ENCODE measurements around the gene U2AF2.

U2AF2 gene

DNA sequence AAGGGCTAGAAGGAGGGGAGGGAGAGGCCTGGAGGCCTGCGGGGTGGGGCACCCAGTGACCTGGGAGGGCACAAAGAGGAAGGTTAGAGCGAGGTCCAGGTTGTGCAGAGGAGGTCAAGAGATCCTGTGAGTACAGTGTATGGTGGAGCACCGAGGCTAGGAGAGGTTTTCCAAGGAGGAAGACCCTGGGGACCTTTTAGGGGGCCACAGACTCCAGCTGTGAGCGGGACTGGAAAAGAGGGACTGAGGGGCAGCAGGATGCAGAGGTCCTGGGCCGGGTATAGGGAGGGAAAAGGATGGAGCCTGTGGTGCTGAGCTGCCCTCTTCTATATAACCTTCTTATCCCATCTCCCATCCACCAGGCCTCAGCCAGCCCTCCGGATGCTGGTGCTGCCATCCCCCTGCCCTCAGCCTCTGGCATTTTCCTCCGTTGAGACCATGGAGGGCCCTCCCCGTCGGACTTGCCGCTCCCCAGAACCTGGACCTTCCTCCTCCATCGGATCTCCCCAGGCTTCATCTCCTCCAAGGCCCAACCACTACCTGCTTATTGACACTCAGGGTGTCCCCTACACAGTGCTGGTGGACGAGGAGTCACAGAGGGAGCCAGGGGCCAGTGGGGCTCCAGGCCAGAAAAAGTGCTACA, 10.5 kb upstream of the U2AF2 start:
- DNase-seq: no peak

DNA sequence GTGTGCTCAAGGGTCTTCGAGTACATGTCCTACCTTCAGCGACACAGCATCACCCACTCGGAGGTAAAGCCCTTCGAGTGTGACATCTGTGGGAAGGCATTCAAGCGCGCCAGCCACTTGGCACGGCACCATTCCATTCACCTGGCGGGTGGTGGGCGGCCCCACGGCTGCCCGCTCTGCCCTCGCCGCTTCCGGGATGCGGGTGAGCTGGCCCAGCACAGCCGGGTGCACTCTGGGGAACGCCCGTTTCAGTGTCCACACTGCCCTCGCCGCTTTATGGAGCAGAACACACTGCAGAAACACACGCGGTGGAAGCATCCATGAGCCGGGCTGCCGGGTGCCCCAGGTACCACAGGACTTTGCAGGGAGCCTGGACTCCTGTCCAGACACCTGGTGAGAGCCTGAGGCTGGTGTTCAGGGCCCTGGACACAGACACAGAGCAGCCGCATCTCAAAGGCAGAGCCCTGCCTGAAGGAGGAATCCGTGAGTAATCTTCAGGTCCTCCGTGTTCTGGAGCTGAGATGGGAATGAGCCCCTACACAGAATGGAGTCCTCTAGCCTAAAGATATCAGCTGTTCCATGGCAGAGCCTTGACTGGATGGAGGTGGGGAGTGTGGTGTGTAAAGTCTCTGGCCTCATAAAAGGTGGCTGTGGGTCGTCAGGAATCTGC, 9.9 kb upstream of the U2AF2 start:
- no peak for DNase-seq

DNA sequence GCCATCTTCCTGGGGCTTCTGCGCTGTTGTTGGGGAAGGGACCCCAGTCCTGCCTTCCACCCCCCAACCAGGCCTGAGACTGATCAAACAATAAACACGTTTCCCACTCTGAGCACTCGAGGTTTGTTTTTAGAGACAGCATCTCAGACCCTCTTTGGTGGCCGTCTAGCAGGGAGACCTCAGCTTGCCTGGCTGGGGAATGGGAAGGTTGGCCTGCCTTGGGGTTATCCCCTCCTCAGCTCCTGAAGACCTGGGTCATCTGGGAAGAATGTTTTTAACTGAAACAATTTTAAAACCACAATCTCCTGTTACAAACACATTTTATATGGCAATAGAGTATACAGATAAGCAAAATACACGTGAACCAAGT, 9.3 kb upstream of the U2AF2 start:
- DNase-seq: no peak

DNA sequence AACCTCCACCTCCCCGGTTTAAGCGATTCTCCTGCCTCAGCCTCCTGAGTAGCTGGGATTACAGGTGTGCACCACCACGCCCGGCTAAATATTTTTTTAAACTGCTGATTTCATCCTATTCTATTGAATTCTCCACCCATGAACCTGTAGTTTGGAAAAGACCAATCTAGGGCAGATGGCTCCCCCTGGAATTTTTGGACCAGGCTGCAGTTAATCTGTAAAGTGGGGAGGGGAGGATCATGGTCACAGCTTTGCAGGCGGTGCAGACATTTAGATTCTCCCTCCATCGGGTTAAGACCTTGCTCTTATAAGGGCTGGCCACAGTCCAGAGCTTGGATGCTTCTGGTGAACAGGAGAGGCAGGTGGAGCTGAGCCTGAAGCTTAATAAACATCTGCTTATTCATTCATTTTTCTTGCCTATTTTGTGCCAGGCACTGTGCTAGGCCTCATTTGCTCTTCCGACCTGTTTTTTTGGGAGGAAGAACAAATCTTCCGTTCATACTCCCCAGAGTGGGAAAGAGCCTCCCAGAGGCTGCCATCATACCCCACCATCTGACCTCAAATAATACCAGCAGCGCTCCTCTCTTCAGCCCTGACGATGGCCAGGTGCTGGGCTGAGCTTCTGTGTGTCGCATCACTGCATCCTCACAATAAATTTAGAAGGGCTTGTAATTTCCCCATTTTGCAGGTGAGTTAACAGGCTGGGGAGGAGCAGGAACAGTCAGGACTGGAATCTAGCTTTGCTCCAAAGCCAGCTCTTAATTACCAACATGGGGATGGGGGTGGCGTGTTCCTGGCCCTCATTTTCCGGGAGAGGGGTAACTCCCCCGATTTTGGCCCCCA, 7.7 kb upstream of the U2AF2 start:
- DNase-seq: no peak

DNA sequence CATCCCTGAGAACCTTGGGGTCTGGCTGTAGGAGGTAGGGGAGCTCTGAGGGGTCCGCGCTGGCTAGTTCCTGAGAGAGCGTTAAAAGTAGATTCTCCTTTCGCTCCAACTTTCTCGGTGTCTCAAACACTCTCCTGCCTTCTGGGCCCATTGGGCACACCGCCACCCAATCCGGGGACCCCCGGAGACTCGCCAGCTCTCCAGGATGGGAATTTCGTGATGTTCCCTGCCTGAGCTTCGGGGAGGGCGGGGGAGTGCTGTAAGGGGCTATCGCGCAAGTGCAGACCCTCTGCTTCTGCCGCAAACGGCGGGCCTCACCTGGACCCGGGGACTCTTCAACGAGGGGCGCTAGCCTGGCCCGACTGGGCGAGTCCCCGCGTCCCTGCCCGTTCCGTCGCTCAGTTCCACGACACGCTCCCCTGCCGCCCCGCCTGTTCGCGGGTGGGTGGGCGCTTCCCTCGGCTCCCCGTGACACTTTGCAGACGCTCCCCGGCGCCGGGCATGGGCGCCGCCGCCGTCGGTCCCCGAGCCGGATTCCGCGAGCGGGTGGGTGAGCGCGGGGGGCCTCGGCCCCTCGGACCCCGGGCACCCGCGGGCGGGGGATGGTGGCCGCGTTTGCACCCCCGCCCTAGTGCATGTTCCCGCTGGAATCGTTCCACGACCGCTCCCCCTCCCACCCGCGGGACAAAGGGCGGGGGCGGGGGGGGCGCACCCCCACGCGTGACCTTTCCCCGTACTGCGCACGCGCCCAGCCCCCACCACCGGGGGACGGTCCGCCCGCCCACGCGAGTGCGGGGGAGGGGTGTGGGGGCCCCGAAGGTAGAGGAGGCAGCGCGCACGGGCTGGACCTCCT, 6.9 kb upstream of the U2AF2 start, which contains the start of gene CCDC106:
TSS of gene CCDC106 (plus strand) at position 481 of the 853 bp plus-strand sequence. CDS start 835 bp downstream, outside the sequence.
- peak; percentile 21 for DNase-seq

DNA sequence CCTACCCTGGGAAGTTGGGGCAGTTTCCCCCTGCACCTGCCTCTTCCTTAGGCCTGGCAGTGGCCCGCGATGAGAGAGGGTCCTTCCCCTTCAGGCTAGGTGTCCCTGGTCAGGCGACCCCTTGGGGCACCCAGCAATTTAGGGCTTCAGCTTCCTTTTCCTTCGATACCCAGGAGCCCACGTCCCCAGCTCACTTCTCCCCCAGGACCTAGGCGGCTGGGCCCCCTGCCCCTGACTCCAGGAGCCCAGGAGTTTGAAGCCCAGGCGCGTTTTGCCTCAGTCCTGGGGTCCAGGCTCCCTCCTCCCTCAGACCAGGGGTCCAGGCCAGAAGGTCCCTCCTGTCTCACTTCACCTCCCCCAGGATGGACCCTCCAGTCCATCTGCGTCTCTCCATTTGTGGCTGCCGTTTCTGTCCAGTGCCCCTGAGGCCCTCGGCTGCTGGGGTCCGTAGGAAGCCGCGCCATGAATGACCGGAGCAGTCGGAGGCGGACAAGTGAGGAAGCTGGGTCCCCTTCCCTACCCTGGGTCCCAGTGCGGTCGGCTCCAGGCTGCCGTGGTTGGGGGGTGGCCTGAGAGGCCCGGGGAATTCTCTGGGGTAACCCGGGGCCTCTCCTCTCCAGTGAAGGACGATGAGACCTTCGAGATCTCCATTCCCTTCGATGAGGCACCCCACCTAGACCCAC, 6.1 kb upstream of the U2AF2 start:
- DNase-seq: no peak

DNA sequence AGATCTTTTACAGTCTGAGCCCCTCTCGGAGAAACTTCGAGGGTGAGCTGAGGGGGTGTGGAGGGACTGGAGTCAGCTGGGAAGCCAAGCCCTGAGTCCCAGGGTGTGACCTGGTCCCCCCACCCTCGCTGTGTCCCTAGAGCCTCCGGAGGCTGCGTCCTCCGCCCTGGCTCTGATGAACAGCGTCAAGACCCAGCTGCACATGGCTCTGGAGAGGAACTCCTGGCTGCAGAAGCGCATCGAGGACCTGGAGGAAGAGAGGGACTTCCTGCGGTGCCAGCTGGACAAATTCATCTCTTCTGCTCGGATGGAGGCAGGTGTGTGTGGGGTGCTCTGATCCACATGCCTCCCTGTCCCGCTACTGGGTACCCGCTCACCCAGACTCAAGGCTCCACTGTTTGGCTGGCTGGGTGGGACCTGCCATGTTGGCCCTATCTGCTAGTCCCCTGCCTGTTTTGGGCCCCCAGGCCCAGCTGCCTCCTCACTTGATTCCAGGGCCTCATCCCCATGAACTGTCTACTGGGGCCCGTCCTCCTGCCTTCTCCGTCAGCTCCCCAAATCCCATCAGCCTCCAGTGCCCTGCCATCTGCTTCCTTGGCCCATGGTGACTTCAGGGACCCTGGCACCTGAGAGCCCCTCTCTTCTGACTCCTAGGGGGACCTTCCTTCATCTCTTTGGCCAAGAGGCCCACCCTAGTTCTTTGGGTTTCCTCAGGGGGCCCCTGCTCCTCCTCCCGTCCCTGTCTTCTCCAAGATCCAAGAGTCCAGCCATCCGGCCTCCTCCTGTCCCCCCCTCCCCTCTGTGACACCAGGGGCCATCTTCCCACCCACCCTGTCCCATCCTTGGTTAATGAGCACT, 5.3 kb upstream of the U2AF2 start:
- DNase-seq: no peak

DNA sequence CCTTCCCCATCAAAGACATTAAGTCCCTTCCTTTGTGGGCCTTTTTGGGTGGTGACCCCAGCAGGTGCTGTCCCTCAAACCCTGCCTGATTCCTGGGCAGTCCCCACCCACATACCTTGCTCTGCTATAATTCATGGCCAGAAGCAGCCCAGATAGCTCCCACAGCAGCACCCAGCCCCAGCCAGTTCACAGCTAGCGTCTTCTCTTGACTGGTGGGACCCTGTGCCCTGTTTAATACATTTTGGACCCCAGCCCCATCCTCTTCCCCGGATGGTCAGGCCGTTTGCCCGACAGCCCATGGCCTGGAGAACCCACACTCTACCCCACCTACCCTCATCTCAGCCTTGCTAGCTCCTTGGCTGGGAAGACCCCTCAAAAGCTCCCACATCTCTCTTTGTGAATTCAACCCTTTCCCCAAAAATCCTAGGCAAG, 4.7 kb upstream of the U2AF2 start:
- DNase-seq: no peak

DNA sequence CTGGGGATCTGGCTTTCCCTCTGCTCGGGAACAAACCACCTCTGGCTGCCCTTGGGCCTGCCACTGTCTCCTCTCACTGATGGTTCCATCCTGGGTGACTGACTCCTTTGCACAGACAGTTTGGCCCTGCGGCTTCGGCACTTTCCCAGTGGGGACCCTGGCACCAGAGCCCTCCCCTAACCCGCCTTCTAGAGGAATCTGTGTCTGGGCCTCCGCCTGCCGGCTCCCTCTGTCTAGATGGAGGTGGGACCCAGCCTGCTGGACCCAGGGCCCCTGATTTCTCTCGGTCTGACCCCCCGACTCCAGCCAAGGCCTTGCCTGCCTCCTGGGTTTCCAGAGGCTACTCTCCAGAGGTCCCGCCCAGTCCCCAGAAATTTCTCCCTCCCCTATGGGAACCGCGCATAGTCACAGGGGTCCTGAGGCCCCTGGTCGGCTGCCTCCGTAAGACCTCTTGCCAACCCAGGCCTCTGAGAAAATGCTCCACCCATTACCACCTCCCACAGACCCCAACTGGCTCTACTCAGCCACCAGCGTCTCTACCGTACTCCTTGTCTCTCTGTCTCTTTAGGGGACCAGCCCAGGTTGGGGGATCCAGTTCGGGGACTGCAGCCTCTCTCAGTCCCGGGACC, 4.1 kb upstream of the U2AF2 start:
- DNase-seq: no peak

DNA sequence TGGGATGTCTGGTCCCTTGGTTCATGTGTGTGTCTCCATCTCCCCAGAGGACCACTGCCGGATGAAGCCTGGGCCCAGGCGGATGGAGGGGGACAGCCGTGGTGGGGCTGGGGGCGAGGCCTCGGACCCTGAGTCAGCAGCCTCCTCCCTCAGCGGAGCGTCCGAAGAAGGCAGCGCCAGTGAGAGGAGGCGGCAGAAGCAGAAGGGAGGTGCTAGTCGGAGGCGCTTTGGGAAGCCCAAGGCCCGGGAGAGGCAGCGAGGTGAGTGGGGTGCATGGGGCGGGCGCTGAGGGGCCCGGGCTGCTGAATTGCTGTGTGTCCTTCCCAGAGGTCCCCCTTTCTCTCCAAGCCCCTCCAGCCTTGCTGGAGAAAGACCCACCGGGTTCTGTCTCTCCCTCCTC, 3.6 kb upstream of the U2AF2 start:
- DNase-seq: no peak

DNA sequence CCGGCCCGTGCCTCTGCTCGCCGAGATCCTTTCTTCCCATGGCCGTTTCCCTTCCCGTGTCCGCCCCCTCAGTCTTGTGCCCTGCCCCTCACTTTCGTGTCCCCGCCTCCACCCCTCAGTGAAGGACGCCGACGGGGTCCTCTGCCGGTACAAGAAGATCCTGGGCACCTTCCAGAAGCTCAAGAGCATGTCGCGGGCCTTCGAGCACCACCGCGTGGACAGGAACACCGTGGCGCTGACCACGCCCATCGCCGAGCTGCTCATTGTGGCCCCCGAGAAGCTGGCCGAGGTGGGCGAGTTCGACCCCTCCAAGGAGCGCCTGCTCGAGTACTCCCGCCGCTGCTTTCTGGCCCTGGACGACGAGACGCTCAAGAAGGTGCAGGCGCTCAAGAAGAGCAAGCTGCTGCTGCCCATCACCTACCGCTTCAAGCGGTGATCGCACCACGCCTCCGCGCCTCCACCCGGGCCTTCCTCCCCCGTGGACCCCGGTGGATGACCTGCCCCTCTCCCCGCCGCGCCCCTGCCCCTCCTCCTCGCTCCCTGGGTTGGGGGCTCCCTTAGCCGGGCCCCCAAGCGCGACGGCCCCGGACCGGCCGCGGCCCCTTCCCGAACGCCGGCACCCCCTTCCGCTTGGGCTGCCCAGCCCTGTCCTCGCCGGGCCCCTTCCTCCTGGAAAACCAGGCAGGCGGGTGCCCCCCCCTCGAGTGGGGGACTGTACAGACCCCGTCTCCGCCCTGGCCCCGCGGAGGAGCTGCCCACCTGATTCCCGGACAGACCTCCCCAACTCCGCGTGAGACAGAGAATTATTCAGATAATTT, 2.3 kb upstream of the U2AF2 start:
- DNase-seq: no peak

DNA sequence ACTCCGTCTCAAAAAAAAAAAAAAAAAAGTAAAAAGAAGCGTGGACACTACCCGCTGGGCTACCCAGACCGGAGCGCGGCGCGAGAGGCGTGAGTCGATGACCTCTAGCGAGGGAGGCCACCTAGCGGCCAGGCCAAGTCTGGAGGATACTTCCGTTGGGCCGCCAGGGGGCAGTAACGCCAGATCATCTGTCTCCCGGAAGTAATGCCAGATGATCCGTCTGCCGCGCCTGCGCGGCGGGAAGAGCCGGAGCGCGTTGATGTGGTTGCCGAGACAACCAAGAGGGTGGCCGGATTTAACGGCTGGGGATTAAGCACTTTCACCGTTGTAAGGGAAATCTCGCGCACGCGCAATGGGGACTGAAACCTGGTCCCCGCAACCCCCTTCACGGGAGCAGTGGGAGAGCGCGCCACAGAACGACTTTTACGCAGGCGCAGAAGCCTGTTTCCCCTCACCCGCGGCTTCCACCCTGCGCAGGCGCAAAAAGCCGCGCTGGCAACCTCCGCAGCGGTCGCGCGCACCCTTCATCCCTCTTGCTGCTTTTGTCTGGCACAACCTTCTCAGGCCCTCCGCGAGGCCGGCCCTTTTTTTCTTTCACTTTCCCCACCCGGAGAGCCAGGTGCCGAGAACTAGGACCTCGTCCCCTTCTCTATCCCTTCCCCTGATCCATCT, 1.0 kb upstream of the U2AF2 start:
- peak; percentile 98 for DNase-seq

DNA sequence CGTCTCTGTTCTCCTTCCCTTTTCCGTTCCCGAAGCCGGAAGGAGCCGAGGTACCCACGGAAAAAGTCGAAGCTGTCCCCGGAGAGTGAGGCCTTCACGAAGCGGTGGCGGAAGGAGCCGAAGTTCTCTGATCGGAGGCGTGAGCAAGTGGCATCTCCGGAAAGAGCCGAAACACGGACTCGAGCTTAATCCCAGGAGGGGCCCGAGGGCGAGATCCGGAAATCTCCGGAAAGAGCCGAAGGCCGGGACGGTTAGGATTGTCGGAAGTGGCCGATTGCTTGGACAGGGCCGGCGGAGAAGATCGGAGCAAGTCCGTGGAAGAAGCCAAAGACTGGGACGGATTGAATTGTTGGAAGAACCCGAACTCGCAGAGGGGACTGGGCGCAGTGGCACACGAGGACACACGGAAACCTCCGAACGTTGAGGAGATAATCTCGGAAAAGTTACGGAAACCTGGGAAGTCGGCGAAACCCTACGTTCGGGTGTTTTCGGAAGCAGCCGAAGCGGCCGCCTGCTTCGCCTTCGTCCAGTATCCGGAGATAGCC, 440 bp upstream of the U2AF2 start:
- peak; percentile 99 for DNase-seq

DNA sequence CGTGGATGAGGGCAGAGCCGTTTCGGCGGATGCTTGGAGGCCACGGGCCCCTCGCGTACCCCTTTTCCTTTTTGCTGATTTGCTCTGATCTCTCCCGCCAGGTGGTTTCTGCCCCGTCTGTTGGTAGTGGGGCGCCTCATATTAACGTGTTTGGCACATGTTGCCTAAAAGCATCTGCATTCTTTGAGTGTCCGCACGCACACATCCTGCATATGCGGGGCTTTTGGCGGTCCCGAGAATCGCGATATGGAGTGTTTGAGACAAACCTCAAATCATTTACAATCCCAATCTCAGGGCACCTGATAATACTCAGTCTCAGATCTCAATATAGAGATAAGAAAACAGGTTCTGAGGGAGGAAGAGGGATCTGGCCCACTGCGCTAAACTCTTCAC, 809 bp downstream of the U2AF2 start:
- no peak for DNase-seq

DNA sequence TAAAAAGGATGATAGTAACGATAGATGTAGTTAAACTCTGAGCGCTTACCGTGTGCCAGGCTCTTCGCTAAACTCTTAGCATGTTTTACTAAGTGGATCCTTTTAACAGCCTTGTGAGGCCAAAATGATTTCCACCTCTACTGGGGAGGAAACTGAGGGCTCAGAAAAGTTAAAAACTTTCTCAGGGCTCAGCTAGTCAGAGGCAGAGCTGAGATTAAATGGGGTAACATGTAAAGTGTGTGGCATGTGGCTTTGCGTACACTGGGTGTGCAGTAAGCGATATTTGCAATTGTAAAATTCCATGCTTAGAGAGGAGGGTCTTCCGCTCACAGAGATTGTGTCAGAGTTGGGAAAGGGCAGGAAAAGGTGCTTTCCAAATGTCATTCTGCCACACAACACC, 1.7 kb downstream of the U2AF2 start:
- no peak for DNase-seq

DNA sequence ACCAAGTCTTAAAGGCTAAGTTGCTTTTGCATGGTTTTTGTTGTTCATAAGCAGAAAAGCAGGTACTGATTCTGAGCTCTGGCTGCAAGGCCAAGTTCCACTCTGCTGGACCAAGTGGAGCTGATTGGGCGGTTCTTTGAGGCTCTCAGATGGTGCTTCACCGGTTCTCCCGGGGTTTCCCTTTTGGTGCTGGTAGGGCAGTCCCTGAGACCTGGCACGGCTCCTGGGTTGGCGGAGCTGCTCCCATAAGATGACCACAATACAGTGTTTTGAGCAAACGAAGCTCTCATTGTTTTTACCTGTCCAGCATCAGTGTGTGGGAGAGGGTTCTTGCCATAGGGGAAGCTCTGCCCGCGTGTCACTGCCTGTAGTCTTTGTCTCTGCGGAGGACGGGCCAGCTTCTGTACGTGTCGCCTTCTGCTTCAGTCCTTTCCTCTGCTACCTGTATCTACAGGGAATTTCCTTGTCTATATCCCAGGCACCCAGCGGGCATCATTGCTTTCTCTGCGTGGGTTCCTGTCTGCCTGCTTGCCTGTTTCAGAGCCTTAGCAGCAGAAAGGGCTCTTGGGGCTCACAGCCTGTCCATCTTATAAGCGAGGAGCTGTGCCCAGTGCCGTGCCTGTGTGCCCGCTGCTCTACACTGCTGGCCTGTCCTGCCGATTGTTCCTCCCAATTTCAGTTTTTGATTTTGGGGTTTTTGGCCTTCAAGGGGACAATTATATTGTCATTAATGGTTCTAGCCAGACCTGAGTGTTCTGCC, 2.3 kb downstream of the U2AF2 start:
- DNase-seq: no peak

DNA sequence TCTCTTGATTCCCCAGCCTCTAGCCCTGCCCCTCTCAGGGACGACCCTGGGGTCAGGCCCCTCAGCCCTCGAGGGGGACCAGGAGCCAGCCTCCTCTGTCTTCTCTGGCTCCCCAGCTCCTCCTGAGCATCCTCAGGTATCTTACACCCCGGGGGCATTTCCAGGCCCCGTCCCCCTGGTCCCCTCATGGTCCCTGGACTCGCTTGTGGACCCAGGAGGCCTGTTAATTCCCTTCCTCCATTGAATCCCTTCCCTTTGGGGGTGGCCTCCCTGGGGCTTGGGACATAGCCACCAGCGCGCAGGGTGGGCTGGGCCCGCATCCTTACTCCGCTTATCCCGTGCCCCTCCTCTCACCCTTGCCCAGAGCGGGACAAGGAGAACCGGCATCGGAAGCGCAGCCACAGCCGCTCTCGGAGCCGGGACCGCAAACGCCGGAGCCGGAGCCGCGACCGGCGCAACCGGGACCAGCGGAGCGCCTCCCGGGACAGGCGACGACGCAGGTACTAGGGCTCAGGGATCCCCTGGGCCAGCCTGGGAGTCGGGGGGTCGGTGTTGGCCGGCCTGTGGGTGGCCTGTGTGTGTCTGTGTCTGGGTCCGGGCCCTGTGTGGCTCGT, 4.1 kb downstream of the U2AF2 start:
- no peak for DNase-seq

DNA sequence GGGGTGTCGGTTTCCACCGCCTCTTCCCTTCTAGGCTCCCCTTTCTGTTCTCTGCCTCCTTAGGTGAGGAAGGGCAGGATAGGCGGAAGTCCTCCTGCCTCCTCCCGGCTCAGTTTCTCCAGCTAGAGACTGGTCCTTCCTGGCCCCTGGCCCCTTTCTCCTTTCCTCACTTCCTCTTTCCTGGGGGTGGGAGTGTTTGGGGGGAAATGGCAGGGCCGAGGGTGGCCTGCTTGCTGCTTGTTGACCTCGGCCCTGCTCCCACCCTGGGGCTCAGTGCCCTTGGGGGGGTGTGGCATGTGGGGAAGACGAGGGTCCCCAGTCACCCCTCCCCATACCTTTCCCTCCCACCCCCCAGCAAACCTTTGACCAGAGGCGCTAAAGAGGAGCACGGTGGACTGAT, 5.0 kb downstream of the U2AF2 start:
- no peak for DNase-seq

All from stimulated activated naive CD4-positive, alpha-beta T cell treated with Interleukin-2 at 50 U/mL for 16 hours (primary cell).